ENCODE measurements around the gene ATP5F1D. TPM values are rescaled to one million over a fixed set of nuclear protein-coding genes. Genes with fewer than 3 reads are reported as not detected.

The ATP5F1D gene
- total and polyA plus RNA-seq, 2 experiments from 2014 or later = 139 to 396 TPM

DNA sequence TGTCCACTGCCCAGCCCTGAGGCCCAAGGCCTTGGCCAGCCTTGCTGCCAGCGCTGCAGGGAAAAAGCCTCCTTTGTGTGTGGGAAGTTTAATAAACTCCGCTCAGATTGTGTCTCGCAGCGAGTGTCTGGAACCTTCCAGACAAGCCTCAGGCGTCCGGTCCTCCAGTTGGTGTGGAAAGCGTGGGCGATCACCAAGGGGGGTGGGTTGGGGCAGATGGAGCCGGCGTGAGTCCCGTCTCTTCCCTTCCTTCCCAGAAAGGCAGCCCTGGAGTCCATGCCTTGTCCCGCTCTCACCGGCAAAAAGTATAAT lies 31.4 kb upstream of the ATP5F1D start:
- Histone ChIP-seq H2AFZ (no peak overlapping the region), H3K79me2 (replicated peaks; ENCODE audit: insufficient read depth) (peaks cover 91% of the 10 kb centered on the region), H3K36me3 (ENCODE audit: insufficient read depth) (no peaks in the 10 kb centered on the region; the same call in 1 of the 2 replicates), H3K4me1 (ENCODE audit: insufficient read depth) (peaks cover 15% of the 10 kb centered on the region; the same call in 1 of the 2 replicates), H3F3A (replicated peaks; ENCODE audit: low read depth) (peaks cover 14% of the 10 kb centered on the region), H3K4me3 (no peak overlapping the region), H4K20me1 (replicated peaks; ENCODE audit: insufficient read depth) (peaks cover 54% of the 10 kb centered on the region), H3K27me3 (ENCODE audit: insufficient read depth) (no peaks in the 10 kb centered on the region), H3K4me2 (no peak overlapping the region), H3K27ac (ENCODE audit: low read depth) (peak overlapping the region; percentile 81; the same call in 1 of the 2 replicates), H3K9me2 (ENCODE audit: insufficient read depth) (no peaks in the 10 kb centered on the region)
- no peak for DNase-seq (ENCODE audit: low spot score)
- H3K27ac Mint-ChIP-seq = peak overlapping the region; percentile 77
- H3K27me3 Mint-ChIP-seq (ENCODE audit: insufficient read depth, low read depth, poor library complexity) = peaks cover 6% of the 10 kb centered on the region
- H3K9me3 Mint-ChIP-seq = no peaks in the 10 kb centered on the region
- no peak overlapping the region for H3K4me3 Mint-ChIP-seq
- ATAC-seq = no peak
- peaks cover 28% of the 10 kb centered on the region for H3K36me3 Mint-ChIP-seq (ENCODE audit: low read depth)
- TF ChIP-seq, protein P1, sequence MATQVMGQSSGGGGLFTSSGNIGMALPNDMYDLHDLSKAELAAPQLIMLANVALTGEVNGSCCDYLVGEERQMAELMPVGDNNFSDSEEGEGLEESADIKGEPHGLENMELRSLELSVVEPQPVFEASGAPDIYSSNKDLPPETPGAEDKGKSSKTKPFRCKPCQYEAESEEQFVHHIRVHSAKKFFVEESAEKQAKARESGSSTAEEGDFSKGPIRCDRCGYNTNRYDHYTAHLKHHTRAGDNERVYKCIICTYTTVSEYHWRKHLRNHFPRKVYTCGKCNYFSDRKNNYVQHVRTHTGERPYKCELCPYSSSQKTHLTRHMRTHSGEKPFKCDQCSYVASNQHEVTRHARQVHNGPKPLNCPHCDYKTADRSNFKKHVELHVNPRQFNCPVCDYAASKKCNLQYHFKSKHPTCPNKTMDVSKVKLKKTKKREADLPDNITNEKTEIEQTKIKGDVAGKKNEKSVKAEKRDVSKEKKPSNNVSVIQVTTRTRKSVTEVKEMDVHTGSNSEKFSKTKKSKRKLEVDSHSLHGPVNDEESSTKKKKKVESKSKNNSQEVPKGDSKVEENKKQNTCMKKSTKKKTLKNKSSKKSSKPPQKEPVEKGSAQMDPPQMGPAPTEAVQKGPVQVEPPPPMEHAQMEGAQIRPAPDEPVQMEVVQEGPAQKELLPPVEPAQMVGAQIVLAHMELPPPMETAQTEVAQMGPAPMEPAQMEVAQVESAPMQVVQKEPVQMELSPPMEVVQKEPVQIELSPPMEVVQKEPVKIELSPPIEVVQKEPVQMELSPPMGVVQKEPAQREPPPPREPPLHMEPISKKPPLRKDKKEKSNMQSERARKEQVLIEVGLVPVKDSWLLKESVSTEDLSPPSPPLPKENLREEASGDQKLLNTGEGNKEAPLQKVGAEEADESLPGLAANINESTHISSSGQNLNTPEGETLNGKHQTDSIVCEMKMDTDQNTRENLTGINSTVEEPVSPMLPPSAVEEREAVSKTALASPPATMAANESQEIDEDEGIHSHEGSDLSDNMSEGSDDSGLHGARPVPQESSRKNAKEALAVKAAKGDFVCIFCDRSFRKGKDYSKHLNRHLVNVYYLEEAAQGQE (IDR thresholded peaks at IDR 0.05; ENCODE audit: unreplicated experiment) = no peak
- TF ChIP-seq, protein P2, sequence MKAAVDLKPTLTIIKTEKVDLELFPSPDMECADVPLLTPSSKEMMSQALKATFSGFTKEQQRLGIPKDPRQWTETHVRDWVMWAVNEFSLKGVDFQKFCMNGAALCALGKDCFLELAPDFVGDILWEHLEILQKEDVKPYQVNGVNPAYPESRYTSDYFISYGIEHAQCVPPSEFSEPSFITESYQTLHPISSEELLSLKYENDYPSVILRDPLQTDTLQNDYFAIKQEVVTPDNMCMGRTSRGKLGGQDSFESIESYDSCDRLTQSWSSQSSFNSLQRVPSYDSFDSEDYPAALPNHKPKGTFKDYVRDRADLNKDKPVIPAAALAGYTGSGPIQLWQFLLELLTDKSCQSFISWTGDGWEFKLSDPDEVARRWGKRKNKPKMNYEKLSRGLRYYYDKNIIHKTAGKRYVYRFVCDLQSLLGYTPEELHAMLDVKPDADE (IDR thresholded peaks at IDR 0.05) = no peak
- TF ChIP-seq CREB1 (CRISPR knock-in tag; IDR thresholded peaks at IDR 0.05; ENCODE audit: low read depth) (no peak), ZNF331 (CRISPR knock-in tag; IDR thresholded peaks at IDR 0.05; ENCODE audit: low read depth) (no peak), JUNB (IDR thresholded peaks at IDR 0.05; ENCODE audit: unreplicated experiment) (no peak), ZNF114 (CRISPR knock-in tag; IDR thresholded peaks at IDR 0.05) (no peak), EZH2phosphoT487 (IDR thresholded peaks at IDR 0.05; ENCODE audit: unreplicated experiment) (no peak), EZH2 (IDR thresholded peaks at IDR 0.05; ENCODE audit: low read depth, unreplicated experiment) (no peak), STAT1 (IDR thresholded peaks at IDR 0.05; ENCODE audit: unreplicated experiment) (no peak), POLR2AphosphoS5 (IDR thresholded peaks at IDR 0.05; ENCODE audit: low read depth) (no peak), NANOG (IDR thresholded peaks at IDR 0.05; ENCODE audit: borderline replicate concordance) (no peak)
- TF ChIP-seq, protein P3, sequence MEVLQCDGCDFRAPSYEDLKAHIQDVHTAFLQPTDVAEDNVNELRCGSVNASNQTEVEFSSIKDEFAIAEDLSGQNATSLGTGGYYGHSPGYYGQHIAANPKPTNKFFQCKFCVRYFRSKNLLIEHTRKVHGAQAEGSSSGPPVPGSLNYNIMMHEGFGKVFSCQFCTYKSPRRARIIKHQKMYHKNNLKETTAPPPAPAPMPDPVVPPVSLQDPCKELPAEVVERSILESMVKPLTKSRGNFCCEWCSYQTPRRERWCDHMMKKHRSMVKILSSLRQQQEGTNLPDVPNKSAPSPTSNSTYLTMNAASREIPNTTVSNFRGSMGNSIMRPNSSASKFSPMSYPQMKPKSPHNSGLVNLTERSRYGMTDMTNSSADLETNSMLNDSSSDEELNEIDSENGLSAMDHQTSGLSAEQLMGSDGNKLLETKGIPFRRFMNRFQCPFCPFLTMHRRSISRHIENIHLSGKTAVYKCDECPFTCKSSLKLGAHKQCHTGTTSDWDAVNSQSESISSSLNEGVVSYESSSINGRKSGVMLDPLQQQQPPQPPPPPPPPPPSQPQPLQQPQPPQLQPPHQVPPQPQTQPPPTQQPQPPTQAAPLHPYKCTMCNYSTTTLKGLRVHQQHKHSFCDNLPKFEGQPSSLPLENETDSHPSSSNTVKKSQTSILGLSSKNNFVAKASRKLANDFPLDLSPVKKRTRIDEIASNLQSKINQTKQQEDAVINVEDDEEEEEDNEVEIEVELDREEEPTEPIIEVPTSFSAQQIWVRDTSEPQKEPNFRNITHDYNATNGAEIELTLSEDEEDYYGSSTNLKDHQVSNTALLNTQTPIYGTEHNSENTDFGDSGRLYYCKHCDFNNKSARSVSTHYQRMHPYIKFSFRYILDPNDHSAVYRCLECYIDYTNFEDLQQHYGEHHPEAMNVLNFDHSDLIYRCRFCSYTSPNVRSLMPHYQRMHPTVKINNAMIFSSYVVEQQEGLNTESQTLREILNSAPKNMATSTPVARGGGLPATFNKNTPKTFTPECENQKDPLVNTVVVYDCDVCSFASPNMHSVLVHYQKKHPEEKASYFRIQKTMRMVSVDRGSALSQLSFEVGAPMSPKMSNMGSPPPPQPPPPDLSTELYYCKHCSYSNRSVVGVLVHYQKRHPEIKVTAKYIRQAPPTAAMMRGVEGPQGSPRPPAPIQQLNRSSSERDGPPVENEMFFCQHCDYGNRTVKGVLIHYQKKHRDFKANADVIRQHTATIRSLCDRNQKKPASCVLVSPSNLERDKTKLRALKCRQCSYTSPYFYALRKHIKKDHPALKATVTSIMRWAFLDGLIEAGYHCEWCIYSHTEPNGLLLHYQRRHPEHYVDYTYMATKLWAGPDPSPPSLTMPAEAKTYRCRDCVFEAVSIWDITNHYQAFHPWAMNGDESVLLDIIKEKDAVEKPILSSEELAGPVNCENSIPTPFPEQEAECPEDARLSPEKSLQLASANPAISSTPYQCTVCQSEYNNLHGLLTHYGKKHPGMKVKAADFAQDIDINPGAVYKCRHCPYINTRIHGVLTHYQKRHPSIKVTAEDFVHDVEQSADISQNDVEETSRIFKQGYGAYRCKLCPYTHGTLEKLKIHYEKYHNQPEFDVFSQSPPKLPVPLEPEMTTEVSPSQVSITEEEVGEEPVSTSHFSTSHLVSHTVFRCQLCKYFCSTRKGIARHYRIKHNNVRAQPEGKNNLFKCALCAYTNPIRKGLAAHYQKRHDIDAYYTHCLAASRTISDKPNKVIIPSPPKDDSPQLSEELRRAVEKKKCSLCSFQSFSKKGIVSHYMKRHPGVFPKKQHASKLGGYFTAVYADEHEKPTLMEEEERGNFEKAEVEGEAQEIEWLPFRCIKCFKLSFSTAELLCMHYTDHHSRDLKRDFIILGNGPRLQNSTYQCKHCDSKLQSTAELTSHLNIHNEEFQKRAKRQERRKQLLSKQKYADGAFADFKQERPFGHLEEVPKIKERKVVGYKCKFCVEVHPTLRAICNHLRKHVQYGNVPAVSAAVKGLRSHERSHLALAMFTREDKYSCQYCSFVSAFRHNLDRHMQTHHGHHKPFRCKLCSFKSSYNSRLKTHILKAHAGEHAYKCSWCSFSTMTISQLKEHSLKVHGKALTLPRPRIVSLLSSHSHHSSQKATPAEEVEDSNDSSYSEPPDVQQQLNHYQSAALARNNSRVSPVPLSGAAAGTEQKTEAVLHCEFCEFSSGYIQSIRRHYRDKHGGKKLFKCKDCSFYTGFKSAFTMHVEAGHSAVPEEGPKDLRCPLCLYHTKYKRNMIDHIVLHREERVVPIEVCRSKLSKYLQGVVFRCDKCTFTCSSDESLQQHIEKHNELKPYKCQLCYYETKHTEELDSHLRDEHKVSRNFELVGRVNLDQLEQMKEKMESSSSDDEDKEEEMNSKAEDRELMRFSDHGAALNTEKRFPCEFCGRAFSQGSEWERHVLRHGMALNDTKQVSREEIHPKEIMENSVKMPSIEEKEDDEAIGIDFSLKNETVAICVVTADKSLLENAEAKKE (CRISPR knock-in tag; IDR thresholded peaks at IDR 0.05) = no peak
- TF ChIP-seq, protein P4, sequence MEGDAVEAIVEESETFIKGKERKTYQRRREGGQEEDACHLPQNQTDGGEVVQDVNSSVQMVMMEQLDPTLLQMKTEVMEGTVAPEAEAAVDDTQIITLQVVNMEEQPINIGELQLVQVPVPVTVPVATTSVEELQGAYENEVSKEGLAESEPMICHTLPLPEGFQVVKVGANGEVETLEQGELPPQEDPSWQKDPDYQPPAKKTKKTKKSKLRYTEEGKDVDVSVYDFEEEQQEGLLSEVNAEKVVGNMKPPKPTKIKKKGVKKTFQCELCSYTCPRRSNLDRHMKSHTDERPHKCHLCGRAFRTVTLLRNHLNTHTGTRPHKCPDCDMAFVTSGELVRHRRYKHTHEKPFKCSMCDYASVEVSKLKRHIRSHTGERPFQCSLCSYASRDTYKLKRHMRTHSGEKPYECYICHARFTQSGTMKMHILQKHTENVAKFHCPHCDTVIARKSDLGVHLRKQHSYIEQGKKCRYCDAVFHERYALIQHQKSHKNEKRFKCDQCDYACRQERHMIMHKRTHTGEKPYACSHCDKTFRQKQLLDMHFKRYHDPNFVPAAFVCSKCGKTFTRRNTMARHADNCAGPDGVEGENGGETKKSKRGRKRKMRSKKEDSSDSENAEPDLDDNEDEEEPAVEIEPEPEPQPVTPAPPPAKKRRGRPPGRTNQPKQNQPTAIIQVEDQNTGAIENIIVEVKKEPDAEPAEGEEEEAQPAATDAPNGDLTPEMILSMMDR (conservative IDR thresholded peaks at IDR 0.05; ENCODE audit: low read depth in 2 of 2) = no peak
- H3K4me1 Mint-ChIP-seq = peaks cover 32% of the 10 kb centered on the region

All from GM23338 (cell line).